Activated naive CD4-positive, alpha-beta T cell treated with anti-CD3 and anti-CD28 coated beads for 36 hours (primary cell): ENCODE results near the gene DYDC2. TPM values are rescaled to one million over a fixed set of nuclear protein-coding genes. Genes with fewer than 3 reads are reported as not detected.
"Not testable (repeated sequence)": the region's sequence is repeated elsewhere in the genome, so short reads cannot be mapped to it uniquely, and the experiment has no call there.

Experiments used
- CTCF ChIA-PET: fragments of 350-600 bp; sonication (Branson Sonifier 250); formaldehyde crosslinking; loops from one replicate; lab custom pipeline; 2021; ENCODE audit warnings: antibody characterized with exemption; lab: Charles Lee
- DNase-seq: peaks from one replicate; pipeline ENCODE4 v3.0.0-alpha.2; 2020
- H3K27ac Mint-ChIP-seq: one replicate; pipeline ENCODE4 v1.8.0; 2021; ENCODE audit warnings: mild to moderate bottlenecking, mixed read lengths
- H3K27me3 Mint-ChIP-seq: one replicate; pipeline ENCODE4 v1.8.0; 2021; ENCODE audit warnings: low read depth, mixed read lengths
- H3K36me3 Mint-ChIP-seq: one replicate; pipeline ENCODE4 v1.8.0; 2021; ENCODE audit warnings: low read depth, mixed read lengths
- H3K4me1 Mint-ChIP-seq: one replicate; pipeline ENCODE4 v1.8.0; 2021; ENCODE audit warnings: low read depth, mixed read lengths
- H3K4me3 Mint-ChIP-seq: one replicate; pipeline ENCODE4 v1.8.0; 2021; ENCODE audit warnings: mild to moderate bottlenecking, moderate library complexity, mixed read lengths
- H3K9me3 Mint-ChIP-seq: one replicate; pipeline ENCODE4 v1.8.0; 2021; ENCODE audit warnings: mixed read lengths
- intact Hi-C: fragments of 100-400 bp; cut with micrococcal nuclease; formaldehyde crosslinking; loops from one replicate; pipeline ENCODE4 v1.15.1; 2023
- total RNA-seq, 2 experiments: library from RNA; stranded (reverse); gene quantifications; one replicate each; pipeline ENCODE4 v1.2.3, GENCODE V29; 2021

DYDC2 gene
- total RNA-seq, 2 experiments from 2014 or later, result not detected

DNA sequence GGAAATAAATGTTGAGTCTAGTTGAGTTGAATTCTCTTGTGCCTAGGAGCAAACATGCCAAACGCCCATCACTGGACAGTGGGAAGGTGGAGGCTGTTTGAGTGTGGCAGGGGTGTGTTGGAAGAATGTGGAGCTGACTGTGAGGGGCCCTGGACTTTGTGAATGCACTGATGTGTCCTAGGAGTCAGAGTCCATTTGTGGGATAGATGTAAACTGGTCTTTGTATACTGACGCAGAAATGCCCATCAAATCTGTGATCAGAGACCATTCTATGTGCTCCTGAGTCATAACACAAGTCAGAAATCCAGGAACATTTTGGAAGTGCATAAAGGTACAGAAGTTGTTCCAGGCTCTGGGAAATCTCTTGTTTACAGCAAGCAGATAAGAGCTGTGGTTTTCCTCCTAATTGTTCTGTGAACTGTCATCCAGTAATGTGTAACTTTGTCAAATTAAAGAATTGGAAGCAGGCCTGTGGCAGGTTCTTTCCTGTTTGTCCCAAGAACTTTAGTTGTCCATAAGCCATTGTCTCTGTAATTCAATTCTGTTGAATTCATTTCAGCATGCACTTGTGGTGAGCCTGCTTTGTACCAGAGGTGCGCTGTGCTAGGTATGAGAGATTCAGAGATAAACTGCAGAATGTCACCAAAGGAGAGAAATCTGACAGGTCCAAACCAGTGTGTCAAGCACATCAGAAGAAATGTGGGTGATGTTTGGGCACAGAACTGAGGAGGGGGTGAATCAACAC lies 59.3 kb downstream of the DYDC2 start:
- DNase-seq, result no peak
- Mint-ChIP-seq H3K4me3 (no peak overlapping the region), H3K27ac (no peak overlapping the region), H3K9me3 (no peaks in the 10 kb centered on the region), H3K36me3 (no peaks in the 10 kb centered on the region), H3K27me3 (no peaks in the 10 kb centered on the region), H3K4me1 (peaks cover 20% of the 10 kb centered on the region)
- CTCF ChIA-PET, result interaction anchor here (0.6 kb wide), 1 partner anchor 20 kb away, joined by 3 read pairs; no protein-coding TSS in a partner anchor
- intact Hi-C loops, result no loop called here

DNA sequence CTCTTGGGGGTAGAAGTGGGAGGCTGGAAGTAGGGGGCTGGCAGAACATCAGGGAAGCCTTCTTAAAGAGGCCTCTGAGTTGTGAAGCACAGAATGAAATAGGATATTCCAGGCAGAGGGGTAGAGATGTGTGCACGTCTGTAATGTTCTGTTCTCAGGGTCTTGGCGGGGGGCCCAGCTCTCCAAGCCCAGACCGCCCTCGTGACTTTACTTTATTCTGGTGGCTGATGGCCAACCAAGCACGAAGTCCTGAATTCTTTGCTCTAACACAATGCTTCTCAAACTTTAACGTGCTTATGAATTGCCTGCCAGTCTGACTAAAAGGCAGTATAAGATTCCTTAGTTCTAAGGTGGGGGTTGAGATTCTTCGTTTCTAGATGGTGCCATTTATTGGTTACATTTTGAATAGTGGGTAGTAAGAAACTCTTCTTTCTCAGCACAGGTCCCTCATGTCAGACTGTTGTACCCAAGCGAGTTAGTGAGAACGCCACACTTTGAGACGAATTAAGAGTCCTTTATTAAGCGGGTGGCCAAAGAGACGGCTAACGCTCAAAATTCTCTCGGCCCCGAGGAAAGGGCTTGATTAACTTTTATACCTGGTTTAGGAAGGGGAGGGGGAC lies 60.0 kb downstream of the DYDC2 start:
- H3K27ac Mint-ChIP-seq, result no peak overlapping the region
- no peaks in the 10 kb centered on the region for H3K27me3 Mint-ChIP-seq
- no peak for DNase-seq
- no peak overlapping the region for H3K4me3 Mint-ChIP-seq
- CTCF ChIA-PET, result no interaction called here
- H3K9me3 Mint-ChIP-seq, result no peaks in the 10 kb centered on the region
- H3K4me1 Mint-ChIP-seq, result peaks cover 19% of the 10 kb centered on the region
- no peaks in the 10 kb centered on the region for H3K36me3 Mint-ChIP-seq
- intact Hi-C loops, result no loop called here

DNA sequence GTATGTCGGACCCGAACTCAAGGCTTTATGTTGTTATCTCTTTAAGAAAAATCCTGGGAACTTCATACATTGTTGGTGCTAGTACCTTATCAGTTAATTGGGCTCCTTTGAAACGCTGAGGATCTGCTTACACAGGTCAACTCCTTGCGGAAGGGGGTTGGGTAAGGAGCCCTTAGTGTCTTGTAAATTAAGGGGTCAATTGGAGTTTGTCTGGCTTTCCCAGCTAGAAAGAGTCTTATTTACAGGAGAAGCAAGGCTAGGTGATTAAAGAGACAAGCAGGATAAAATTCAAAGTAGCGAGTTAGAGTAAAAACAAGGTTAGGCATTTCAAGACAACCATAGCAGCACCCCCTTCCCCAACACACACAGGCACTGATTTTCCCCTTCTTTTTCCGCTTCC lies 60.7 kb downstream of the DYDC2 start:
- DNase-seq, CTCF ChIA-PET, H3K4me3 Mint-ChIP-seq, H3K36me3 Mint-ChIP-seq, H3K27ac Mint-ChIP-seq, H3K27me3 Mint-ChIP-seq, H3K9me3 Mint-ChIP-seq, intact Hi-C loops: not testable (repeated sequence)
- peaks cover 15% of the 10 kb centered on the region for H3K4me1 Mint-ChIP-seq

Other genes with a start within 250 kb of the DYDC2 start
- gene PLAC9, start 224.1 kb upstream of the DYDC2 start, total RNA-seq, result not detected
- gene ANXA11, start 151.2 kb upstream of the DYDC2 start, total RNA-seq, result 100 to 1,000 TPM; 142 TPM
- gene MAT1A, start 67.1 kb upstream of the DYDC2 start, total RNA-seq, result not detected
- gene DYDC1, start within 50 bp of the DYDC2 start, total RNA-seq, result not detected
- gene PRXL2A, start 51.8 kb downstream of the DYDC2 start, total RNA-seq, result 10 to 100 TPM; 17.6 to 17.7 TPM
- gene TSPAN14, start 97.5 kb downstream of the DYDC2 start, total RNA-seq, result 10 to 100 TPM; 33.5 to 35.5 TPM
- gene SH2D4B, start 181.1 kb downstream of the DYDC2 start, total RNA-seq, result under 1 TPM; 0.05 to 0.10 TPM